Muscle of back (tissue), 13 donors: ENCODE results near the gene RFXAP. TPM values are rescaled to one million over a fixed set of nuclear protein-coding genes. Genes with fewer than 3 reads are reported as not detected.
"Not testable (repeated sequence)": the region's sequence is repeated elsewhere in the genome, so short reads cannot be mapped to it uniquely, and the experiment has no call there.

Experiments
- DNase-seq, 3 donors: peaks; one replicate each; pipeline versions ENCODE4 v3.0.0 to v3.0.0-alpha.2; 2013
- long read RNA-seq, 9 donors: transcript quantifications; one replicate each; lab custom pipeline, GENCODE V29; 2026
- polyA plus RNA-seq, 10 donors: library from polyadenylated mRNA; unstranded; fragments of 120-200 nt; gene quantifications; one replicate each; pipeline ENCODE4 v1.2.1, GENCODE V29; 2013; ENCODE audit not compliant: insufficient read length in 10 of 10

Gene RFXAP, protein sequence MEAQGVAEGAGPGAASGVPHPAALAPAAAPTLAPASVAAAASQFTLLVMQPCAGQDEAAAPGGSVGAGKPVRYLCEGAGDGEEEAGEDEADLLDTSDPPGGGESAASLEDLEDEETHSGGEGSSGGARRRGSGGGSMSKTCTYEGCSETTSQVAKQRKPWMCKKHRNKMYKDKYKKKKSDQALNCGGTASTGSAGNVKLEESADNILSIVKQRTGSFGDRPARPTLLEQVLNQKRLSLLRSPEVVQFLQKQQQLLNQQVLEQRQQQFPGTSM
- polyA plus RNA-seq, result 10 to 100 TPM in 6 of 10 donors, 1 to 10 TPM in 4; 8.1 to 15.0 (median 11.3) TPM
- long read RNA-seq, donor 1, partial matches to known transcripts, result 0 of 3 reads
- long read RNA-seq, donor 1, other reads (novel, unspliced or antisense), result 0 of 3 reads
- long read RNA-seq, donor 2, partial matches to known transcripts, result 0 of 3 reads
- long read RNA-seq, donor 2, other reads (novel, unspliced or antisense), result 0 of 3 reads
- long read RNA-seq, donor 3, partial matches to known transcripts, result 0 of 1 reads
- long read RNA-seq, donor 3, other reads (novel, unspliced or antisense), result 0 of 1 reads
- long read RNA-seq, donor 4, transcript RFXAP-201 (3 exons, 2,304 nt), result major isoform, 6 of 32 reads
- long read RNA-seq, donor 4, partial matches to known transcripts, result 26 of 32 reads
- long read RNA-seq, donor 4, other reads (novel, unspliced or antisense), result 0 of 32 reads
- long read RNA-seq, donor 5, partial matches to known transcripts, result 34 of 54 reads
- long read RNA-seq, donor 5, other reads (novel, unspliced or antisense), result 18 of 54 reads
- long read RNA-seq, donor 6, partial matches to known transcripts, result 0 of 4 reads
- long read RNA-seq, donor 6, other reads (novel, unspliced or antisense), result 0 of 4 reads
- long read RNA-seq, donor 7, transcript RFXAP-201 (3 exons, 2,304 nt), result major isoform, 9 of 24 reads
- long read RNA-seq, donor 7, partial matches to known transcripts, result 0 of 24 reads
- long read RNA-seq, donor 7, other reads (novel, unspliced or antisense), result 15 of 24 reads
- long read RNA-seq, donor 8, partial matches to known transcripts, result 0 of 4 reads
- long read RNA-seq, donor 8, other reads (novel, unspliced or antisense), result 0 of 4 reads
- long read RNA-seq, donor 9, partial matches to known transcripts, result 0 of 1 reads
- long read RNA-seq, donor 9, other reads (novel, unspliced or antisense), result 0 of 1 reads

DNA sequence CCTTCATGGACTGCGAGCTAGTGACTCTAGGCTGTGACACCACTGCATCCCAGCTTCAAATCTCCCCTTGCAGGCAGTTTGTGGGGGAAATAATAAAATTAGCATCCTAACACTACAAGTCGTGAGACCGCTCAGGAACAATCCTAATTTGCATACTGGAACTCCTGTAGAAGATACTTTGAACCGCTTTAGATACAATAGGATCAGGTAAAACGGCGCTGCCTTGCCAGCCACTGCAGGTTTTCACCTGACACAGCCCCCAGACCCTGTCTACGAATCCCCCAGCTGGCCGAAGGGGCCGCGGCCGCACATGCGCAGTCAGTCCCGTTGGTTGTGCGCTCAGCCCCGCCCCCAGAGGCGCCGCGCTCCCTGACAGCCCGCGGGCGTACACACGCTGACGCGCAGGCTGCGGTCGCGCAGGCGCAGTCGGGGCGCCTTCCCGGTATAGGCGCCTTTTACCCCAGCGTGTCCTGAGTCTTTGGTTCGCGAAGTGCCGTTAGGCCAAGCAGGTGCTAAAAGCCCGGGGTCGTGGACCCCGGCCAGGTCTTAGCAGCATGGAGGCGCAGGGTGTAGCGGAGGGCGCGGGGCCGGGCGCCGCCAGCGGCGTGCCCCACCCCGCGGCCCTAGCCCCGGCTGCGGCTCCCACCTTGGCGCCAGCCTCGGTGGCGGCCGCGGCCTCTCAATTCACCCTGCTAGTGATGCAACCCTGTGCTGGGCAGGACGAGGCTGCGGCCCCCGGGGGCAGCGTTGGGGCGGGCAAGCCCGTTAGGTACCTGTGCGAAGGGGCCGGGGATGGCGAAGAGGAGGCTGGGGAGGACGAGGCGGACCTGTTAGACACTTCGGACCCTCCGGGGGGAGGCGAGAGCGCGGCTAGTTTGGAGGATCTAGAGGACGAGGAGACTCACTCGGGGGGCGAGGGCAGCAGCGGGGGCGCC is at the start of gene RFXAP:
Gene RFXAP, plus strand, starts transcription at position 419 of the 935 bp plus-strand sequence. Its CDS starts 136 bp downstream, at position 555.
- DNase-seq, result peak; percentile 91 to 97 (median 94)

DNA sequence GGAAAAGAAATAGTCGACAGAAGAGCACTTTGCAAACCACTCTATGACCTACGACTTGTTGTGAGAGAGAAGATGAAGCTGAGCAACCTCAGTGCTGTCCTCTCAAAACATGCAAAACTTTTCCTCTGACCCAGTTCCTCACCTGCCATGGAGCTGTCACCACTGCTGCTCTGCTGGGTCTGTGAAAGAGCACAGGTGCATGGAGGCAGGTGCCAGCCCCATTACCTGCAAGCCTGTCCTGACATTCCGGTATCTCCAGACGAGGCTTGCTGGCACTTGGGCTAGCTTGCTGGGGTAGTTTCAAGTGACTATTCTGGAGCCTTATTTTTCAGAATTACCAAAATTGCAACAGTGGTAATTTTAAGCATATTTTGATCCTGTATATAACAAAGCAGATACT is 49.5 kb upstream of the RFXAP start:
- no peak for DNase-seq

DNA sequence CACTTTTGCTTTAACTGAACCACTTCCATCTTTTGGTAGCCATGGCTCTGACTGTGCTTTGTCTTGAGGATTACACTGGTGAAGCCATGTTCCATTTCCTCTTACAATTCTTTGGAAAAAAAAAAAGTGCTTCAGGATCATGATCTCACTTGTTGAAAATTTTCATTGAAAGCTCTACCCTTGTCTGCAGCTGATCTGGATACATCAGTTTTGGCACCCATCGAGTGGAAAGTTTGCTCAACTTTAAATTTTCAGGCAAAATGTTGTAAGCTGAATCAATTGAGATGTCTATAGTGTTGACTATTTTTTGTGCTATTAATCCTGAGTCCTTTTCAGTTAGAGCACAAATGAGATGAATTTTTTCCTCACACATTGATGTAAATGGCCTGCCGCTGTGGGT is 48.3 kb upstream of the RFXAP start:
- peak; percentile 47 to 68 (median 63) for DNase-seq

DNA sequence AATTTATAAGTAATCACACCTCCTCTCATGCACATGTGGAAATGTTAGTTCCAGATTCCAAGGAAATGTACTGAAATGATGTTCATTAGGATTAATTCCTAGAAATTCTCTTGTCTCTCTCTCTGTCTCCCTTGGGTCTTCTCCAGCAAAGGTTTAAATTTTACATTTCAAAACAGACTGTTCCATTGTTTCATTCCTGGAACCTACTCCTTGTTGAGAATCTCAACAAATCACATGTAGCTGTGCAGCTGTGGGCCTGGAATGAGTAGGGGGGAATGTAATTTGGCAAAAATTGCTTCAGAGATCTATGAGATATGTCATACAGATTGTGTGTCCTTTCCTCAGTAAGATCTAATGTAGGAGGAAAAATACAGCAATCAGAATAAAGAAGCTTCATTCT is 46.2 kb upstream of the RFXAP start:
- peak; percentile 46 to 72 (median 58) for DNase-seq

DNA sequence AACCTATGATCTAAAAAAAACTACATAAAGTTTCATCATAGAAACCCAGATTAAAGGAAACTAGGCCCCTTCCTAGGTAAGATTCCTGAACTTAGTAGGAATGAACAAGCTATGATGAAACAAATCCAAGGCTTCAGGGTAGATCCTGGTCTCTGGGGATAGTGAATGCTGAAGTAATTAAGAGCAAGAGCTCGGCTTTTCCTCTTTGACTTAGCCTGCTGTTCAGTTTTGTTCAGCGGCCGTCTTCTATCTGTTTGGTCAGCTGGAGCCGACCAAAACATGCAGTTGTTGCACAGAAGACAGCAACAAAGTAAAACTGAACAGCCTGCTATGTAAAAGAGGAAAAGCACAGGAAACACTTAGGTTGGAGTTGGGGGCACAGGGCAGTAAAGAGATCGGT is 44.1 kb upstream of the RFXAP start:
- DNase-seq, result peak in 1 of 3 donors; percentile 39

DNA sequence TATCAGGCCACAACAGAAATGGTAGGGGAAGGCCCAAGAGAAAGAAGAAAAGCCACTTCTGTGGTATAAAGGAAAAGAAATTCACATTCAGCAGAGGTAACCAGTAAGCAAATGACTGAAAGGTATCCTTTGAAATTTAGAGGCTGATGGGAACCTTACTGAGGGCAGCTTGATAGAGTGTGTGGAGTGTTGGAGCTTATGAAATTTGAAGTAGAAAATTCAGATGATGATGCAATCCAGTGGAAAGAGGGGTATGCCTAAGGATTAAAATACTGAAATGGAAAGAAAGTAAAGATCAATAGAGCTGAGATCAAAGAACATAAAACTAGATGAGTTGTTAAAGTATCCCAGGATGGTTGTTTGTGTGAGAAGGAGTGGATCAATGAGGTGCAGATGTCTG is 42.8 kb upstream of the RFXAP start:
- no peak for DNase-seq

DNA sequence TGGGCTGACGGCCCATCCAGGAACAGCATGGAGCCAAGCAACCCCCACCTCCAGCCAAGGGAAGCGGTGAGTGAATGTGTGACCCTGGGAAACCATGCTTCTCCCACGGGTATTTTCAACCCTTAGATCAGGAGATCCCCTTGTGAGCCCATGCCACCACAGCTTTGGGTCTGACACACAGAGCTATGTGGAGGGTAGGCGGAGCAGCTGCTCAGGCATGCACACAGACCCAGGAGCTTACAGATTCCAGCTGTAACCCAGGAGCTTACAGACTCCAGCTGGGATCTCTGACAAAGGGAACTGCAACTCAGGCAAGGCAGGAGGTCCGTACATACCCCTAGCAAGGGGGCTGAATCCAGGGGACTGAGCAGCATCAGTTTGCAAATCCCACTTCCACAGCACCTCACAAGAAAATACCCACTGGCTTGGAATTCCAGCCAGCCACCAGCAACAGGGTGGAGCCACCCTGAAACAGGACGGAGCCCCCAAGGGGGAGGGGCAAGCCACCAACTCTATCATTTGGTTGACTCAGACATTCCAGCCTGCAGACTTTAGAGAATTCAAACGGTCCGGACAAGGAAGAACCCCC is 40.8 kb upstream of the RFXAP start:
- DNase-seq, result peak in 2 of 3 donors; percentile 64 to 65

DNA sequence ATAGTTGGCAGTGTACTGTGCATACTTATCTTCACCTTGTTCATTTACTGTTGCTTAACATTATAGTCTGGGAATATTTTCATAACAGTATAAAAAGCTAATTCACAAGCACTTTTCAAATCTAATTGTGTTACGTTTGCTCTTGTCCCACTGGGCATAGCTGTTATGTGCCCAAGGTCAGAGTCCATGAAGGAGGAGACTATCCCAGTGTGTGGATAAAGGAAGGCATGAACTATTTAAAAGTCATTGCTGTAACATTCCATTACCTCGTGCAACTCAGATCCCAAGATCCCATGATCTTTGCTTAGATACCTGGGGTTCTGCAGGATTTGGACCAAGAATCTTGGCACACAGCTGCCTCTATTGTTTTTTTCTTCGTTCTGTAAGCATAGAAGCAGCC is 35.1 kb upstream of the RFXAP start:
- DNase-seq, result no peak

DNA sequence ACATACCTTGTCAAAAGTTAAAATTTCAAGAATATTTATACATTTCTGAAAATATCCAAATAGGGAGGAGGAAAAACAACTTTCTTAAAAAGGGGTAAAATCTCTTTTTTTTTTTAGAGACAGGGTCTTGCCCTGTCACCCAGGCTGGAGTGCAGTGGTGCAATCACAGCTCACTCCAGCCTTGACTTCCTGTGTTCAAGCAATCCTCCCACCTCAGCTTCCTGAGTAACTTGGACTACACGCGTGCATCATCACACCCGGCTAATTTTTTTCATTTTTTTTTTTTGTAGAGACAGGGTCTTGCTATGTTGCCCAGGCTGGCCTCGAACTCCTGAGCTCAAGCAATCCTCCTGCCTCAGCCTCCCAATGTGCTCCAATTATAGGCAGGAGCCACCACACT is 32.8 kb upstream of the RFXAP start:
- DNase-seq, result not testable (repeated sequence)

DNA sequence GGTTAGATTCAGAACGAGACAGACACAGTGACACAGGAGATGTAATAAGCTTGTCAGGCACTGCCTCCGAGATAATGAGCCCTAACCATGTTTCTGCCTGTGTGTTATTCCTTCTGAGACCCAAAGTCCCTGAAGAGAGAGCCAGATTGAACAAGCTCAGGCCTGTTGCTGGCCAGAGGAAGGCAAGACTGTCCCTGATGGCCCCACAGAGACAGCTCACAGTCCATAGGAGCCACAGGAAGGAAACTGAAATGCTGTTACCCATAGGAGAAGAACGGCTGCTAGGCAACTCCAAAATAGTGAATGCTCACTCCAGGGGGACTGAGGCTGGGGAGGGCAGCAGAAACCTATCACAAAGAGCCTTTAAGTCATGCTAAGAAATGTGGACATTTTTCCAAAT is 31.8 kb upstream of the RFXAP start:
- DNase-seq, result peak in 1 of 3 donors; percentile 58

DNA sequence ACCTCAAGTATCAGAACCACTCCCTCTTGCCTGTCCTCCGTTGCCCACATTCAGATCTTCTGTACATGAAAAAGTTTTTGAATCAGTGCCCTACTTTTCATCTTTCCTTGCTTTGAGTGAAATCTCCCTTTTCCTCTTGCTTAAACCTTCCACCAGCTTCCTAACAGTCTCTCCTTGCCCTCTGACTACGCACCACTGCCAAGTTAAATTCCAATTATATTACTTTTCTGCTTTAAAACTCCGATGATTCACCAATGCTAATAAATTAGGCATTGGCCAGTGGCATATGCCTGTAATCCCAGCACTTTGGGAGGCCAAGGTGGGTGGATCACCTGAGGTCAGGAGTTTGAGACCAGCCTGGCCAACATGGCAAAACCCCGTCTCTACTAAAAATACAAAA is 30.7 kb upstream of the RFXAP start:
- DNase-seq, result no peak

DNA sequence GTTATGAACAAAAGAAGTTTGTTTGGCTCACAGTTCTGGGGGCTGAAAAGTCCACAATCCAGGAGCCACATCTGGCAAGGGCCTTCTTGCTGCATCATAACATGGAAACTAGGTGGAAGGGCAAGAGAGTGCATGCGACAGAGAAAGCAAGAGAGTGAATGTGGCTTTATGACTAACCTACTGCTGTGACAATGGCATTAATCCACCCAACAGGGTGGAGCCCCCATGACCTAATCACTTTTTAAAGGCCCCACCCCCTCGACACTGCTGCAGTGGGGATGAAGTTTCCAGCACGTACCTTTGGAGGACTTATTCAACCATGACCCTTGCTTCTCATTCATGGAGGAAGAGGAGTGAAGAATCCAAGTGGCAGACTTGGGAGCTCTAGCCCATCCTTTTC is 30.0 kb upstream of the RFXAP start:
- DNase-seq, result no peak

DNA sequence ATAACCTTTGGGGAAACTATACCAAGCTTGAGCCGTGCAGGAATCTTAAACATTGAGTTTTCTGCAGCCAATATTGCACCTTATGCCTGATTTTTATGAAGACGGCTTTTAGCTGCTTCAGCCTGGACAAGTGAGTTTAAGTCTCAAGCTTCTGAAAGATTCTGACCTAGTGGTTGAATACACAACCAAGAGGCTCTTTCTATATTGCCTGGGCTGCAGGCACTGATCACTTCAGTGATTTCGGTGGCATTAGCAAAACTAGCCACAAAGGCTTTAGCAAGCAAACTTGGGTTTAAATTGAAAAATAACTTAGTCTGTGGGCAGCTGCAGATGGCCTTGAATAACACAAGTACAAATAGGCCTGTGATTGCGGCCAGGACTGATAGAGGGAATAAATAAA is 29.3 kb upstream of the RFXAP start:
- DNase-seq, result no peak

DNA sequence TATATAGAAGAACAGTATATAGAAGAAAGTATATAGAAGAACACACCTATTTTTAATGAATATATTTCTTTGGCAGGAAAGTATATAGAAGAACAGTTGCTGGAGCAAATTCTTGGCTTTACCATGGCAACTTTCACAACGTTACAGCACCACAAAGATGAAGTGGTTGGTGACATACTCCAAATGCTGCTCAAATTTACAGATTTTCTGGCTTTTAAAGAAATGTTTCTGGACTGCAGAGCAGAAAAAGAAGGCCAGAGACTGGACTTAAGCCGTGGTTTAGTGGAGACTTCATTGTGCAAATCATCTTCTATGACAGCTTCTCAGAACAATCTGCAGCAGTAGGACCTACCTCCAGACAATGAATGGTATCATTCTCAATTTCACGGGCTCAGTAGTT is 24.3 kb upstream of the RFXAP start:
- DNase-seq, result no peak

DNA sequence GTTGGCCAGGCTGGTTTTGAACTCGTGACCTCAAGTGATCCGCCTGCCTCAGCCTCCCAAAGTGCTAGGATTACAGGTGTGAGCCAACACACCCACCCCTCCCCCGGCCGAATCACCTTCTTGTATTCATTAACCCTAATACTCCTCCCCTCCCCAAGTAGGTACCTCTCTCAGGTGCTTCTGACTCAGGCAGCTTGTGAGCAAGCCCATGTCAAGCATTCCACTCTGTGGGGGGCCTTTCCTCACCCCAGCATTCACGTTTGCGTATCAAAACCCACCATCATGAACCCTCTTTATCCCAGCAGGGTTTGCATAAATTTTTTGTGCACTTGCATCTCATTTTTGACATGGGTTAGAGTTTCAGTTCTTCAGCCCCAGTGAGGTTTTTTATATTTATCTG is 23.6 kb upstream of the RFXAP start:
- no peak for DNase-seq

DNA sequence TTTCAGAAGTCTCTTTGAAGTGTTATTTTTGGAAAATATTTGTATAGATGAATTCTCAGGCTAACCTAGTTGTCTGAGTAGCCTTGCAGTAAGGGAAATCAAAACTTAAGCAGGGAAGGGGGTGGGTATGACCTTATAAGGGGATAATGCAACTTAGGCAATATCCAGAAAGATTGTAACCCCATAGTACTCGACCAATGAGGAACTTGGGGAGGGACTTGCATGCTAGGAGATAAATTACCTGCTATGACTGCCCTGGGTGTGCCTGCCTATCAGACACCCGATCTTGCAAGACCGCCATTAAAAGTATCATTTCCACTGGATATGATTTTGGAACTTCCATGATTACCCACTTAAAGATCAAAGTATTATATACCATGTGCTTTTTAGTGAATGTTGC is 23.0 kb upstream of the RFXAP start:
- DNase-seq, result no peak

DNA sequence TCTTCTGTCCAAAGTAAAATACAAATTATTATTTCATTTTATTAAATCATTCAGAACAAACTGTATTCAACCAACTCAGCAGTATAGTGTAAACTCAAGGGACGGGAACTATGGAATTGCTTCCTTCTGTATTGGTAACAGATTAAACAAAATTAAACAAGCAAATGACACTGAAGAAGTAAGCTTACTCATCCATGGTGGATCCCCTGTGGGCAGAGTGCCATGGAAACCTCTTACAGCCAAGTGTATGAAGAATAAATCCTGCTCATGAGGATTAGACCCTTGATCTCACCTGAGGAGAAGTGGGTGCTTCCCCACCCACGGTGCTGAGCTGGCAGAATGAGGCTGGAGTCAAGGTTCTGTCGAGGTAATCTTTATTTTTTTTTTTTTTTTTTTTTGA is 18.0 kb upstream of the RFXAP start:
- no peak for DNase-seq

DNA sequence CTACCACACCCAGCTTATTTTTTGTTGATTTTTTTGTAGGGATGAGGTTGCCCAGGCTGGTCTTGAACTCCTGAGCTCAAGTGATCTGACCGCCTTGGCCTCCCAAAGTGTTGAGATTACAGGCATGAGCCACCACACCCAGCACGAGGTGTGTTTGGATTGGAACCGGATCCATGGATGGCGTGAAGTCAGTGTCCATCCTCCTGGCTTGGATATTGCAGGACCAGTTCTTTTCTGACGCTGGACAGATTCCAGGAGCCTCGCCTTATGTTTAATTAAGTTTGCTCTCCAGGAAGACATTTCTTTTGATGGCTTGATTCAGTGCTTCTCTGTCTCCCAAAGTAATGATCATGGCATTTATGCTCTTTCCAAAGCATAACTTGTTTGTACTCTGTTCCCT is 14.4 kb upstream of the RFXAP start:
- no peak for DNase-seq

DNA sequence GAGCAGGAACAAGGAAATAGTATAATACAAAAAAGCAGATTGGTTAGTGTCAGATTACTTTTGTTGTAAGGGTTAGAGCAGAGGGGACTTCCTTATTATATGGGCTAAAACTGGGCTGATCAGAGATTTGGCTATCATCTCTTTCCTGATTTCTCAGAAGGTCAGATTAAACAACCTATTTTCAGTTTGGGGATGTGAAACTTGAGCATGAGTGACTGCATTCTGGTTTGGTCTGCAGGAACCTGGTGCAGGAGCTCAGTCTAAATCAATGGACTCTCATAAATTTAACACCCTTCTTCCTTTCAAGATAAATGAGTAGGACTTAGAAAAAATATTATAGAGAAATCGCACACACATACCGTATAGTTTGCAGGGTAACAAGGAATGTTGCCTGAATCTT is 12.9 kb upstream of the RFXAP start:
- no peak for DNase-seq

DNA sequence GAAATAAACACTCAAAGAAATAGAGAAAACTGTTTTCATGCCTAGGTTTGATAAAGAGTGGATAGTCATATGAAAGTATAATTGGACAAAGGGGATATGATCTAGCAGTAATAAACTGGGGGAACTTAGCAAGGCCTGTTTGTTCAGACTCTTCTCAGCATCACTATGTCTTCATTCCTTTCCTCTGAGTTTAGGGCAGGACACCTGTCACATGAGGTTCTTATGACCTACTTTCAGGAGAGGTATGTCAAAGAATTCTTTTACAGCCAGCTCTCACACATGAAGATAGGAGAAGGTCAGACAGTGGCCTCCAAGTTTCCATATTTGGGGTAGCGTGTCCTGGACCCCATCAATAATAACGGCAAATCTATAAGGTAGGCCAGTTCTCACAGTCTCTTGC is 11.4 kb upstream of the RFXAP start:
- no peak for DNase-seq

DNA sequence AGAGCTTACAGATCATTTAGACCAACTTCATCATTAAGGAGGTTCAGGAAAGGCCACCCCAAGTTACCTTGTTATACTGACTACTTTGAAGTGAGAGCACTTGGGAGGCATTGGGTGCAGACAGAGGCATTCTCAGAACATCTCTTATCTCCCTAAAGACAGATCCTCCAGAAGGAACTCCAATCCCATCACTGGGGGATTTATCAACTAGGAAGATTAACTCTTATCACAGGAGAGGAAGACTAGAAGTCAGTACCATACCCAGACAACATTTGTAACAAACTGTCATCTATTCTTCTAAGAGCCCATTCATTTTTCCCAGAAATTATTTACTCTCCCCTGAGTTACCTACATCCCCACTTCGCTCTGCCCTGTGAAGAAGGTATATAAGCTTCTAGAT is 5.8 kb upstream of the RFXAP start:
- DNase-seq, result no peak
